ENCODE measurements around the gene DHX30. TPM values are rescaled to one million over a fixed set of nuclear protein-coding genes. Genes with fewer than 3 reads are reported as not detected.

DHX30 gene
- total RNA-seq, 6 experiments from 2014 or later: 54.1 to 64.0 (median 58.4) TPM

DNA sequence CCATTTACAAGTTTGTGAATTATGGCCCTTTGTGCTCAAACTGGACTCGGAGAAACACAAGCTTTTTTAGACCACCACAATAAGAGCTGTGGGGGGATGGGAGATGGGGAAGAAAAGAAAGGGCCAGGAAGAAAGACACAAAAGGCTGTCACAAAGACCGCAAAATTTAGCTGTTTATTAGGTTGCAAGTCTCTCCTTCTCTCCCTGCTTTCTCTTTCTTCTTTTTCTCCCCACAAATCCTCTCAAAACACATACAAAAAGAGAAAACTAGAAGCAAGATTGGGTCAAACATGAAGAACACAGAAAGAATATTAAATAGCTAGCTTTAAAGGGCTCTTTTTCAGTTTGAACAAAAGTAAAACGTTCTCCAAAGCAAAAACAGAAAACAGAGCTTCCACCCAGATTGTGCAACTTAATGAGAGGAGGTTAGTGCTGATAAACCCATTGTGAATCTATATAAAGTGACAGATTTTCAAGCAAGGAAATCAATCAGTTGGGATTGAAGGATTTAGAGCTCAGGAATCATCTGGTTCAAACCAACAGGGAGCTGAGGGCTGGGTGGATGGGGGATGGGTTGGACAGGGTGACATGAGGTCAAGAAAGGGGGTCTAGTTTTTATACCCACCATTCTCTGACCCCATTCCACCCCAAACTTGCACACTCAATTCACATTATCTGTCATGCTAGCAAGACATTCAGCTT is 87.3 kb downstream of the DHX30 start:
- Mint-ChIP-seq H3K4me1 (ENCODE audit: low read depth) (peaks cover 6% of the 10 kb centered on the region; the same call in 1 of the 2 replicates), H3K36me3 (ENCODE audit: low read depth) (peaks cover 51% of the 10 kb centered on the region)
- TF ChIP-seq, protein P1, sequence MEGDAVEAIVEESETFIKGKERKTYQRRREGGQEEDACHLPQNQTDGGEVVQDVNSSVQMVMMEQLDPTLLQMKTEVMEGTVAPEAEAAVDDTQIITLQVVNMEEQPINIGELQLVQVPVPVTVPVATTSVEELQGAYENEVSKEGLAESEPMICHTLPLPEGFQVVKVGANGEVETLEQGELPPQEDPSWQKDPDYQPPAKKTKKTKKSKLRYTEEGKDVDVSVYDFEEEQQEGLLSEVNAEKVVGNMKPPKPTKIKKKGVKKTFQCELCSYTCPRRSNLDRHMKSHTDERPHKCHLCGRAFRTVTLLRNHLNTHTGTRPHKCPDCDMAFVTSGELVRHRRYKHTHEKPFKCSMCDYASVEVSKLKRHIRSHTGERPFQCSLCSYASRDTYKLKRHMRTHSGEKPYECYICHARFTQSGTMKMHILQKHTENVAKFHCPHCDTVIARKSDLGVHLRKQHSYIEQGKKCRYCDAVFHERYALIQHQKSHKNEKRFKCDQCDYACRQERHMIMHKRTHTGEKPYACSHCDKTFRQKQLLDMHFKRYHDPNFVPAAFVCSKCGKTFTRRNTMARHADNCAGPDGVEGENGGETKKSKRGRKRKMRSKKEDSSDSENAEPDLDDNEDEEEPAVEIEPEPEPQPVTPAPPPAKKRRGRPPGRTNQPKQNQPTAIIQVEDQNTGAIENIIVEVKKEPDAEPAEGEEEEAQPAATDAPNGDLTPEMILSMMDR (IDR thresholded peaks at IDR 0.05): no peak

DNA sequence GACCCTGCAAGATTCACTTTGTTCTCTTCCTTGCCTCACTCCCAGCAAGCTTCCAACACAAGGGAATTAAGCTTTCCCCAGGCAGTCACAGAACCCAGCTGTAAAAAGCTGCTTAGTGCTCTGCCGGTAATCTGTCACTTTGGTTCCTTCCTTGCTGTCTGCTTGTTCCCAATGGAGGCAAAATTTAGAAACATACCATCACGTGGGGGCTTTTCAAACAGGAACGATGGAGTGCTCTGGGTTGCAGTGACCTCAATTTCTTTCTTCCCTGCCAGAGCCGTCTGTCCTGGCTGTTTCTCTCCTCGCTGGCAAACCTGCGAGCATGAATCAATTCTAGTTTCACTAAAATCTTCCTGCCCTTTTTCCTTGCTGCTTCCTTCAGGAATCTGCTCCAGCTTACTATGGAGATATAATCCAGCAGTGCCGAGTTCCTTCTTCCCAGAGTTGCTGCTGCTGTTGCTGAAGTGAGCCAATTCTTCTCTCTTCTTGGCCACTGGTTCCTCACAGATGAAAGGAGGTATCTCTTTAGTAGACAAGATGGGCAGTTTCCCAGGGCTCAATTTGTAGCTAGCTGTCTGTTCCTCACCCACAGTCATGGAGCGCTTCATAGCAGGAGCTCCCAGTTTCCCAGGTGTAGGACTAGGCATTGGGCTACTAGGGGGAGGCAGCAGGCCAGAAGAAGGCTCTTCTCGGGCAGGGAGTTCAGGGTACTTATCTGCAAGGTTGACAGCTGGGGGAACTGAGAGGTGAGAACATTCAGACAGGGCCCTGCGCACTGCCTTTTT is 88.1 kb downstream of the DHX30 start:
- no peak for DNase-seq
- peaks cover 5% of the 10 kb centered on the region for H3K27me3 Mint-ChIP-seq (ENCODE audit: insufficient read depth)
- TF ChIP-seq, protein P1 (IDR thresholded peaks at IDR 0.05): no peak
- no peak overlapping the region for H3K27ac Mint-ChIP-seq
- no peaks in the 10 kb centered on the region for H3K9me3 Mint-ChIP-seq
- H3K4me3 Mint-ChIP-seq: no peak overlapping the region
- peaks cover 57% of the 10 kb centered on the region for H3K36me3 Mint-ChIP-seq (ENCODE audit: low read depth)
- H3K4me1 Mint-ChIP-seq (ENCODE audit: low read depth): peaks cover 6% of the 10 kb centered on the region; the same call in 1 of the 2 replicates

More for the DNA sequence above, 87.3 kb downstream of the DHX30 start:
- H3K27ac Mint-ChIP-seq: no peak overlapping the region
- H3K4me3 Mint-ChIP-seq: no peak overlapping the region
- H3K9me3 Mint-ChIP-seq: no peaks in the 10 kb centered on the region
- H3K27me3 Mint-ChIP-seq (ENCODE audit: insufficient read depth): peaks cover 7% of the 10 kb centered on the region
- no peak for DNase-seq

- Mint-ChIP-seq H3K4me3 (no peak overlapping the region), H3K4me1 (ENCODE audit: low read depth) (peaks cover 6% of the 10 kb centered on the region; the same call in 1 of the 2 replicates), H3K36me3 (ENCODE audit: low read depth) (peaks cover 57% of the 10 kb centered on the region), H3K27ac (no peak overlapping the region), H3K27me3 (ENCODE audit: insufficient read depth) (peaks cover 3% of the 10 kb centered on the region; the same call in 1 of the 2 replicates), H3K9me3 (no peaks in the 10 kb centered on the region)
- DNase-seq: no peak
- TF ChIP-seq, protein P1 (IDR thresholded peaks at IDR 0.05): no peak
Measured at GRCh38 chr3:47891613-47892005, 88.7 kb downstream of the DHX30 start.

DNA sequence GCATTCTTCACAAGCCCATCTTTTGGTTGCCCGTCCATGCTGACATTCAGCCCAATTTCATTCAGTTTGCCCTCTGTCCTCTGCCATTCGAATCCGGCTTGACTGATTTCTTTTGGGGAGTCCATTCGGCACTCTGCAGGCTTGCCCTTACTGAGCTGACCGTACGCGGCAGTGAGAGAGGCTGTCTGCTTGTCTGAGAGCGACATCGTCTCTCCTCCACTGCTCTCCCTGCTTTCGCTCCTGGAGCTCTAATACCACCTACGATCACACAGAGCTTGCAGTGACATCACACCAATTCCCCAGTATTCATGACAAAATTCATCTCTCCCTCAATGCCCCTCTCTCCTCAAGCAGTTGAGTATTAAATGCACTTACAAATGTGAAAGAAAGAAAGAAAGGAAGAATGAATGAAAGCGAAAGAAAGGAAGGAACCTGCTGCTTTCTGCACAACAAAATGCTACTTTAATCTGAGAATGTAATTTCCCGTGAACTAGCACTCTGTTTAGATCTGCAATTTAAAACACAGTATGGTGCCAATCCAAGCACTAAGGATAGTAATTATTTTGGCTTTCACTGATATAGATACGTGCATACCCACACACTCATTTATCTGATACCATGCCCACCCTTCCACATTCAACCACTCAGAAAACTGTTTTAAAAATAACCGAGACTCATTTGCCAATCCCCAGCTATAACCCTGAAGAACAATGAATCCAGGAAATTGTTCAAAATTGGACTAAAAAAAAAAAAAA is 89.5 kb downstream of the DHX30 start:
- H3K9me3 Mint-ChIP-seq: no peaks in the 10 kb centered on the region
- no peak overlapping the region; the same call in 1 of the 2 replicates for H3K4me3 Mint-ChIP-seq
- peaks cover 56% of the 10 kb centered on the region for H3K36me3 Mint-ChIP-seq (ENCODE audit: low read depth)
- no peak for DNase-seq
- TF ChIP-seq, protein P1 (IDR thresholded peaks at IDR 0.05): no peak
- H3K4me1 Mint-ChIP-seq (ENCODE audit: low read depth): peaks cover 6% of the 10 kb centered on the region; the same call in 1 of the 2 replicates
- no peak overlapping the region for H3K27ac Mint-ChIP-seq
- peaks cover 3% of the 10 kb centered on the region; the same call in 1 of the 2 replicates for H3K27me3 Mint-ChIP-seq (ENCODE audit: insufficient read depth)

GRCh38 chr3:47895241-47895640 is 92.3 kb downstream of the DHX30 start:
- Mint-ChIP-seq H3K27ac (no peak overlapping the region), H3K27me3 (ENCODE audit: insufficient read depth) (peaks cover 3% of the 10 kb centered on the region; the same call in 1 of the 2 replicates), H3K9me3 (no peaks in the 10 kb centered on the region), H3K4me3 (no peak overlapping the region), H3K4me1 (ENCODE audit: low read depth) (peaks cover 9% of the 10 kb centered on the region; the same call in 1 of the 2 replicates), H3K36me3 (ENCODE audit: low read depth) (peaks cover 33% of the 10 kb centered on the region)
- no peak for DNase-seq
- TF ChIP-seq, protein P1 (IDR thresholded peaks at IDR 0.05): no peak
